ENCODE measurements around the gene TNN.

TNN gene

GRCh38 chr1:175174309-175175102 is 106.9 kb downstream of the TNN start:
- DNase-seq (ENCODE audit: low spot score) = no peak

- no peak for DNase-seq (ENCODE audit: low spot score)
Observed at GRCh38 chr1:175176246-175176645, 108.6 kb downstream of the TNN start.

GRCh38 chr1:175178056-175178455 is 110.4 kb downstream of the TNN start:
- no peak for DNase-seq (ENCODE audit: low spot score)

GRCh38 chr1:175178456-175178855 is 110.8 kb downstream of the TNN start:
- DNase-seq (ENCODE audit: low spot score) = no peak

GRCh38 chr1:175179837-175180590 is 112.4 kb downstream of the TNN start:
- DNase-seq (ENCODE audit: low spot score) = no peak

- DNase-seq (ENCODE audit: low spot score) = no peak
Observed at GRCh38 chr1:175182201-175182746, 114.6 kb downstream of the TNN start.

GRCh38 chr1:175183586-175183985 is 116.0 kb downstream of the TNN start:
- DNase-seq (ENCODE audit: low spot score) = no peak

- DNase-seq (ENCODE audit: low spot score) = no peak
Observed at GRCh38 chr1:175185903-175186302, 118.3 kb downstream of the TNN start.

- no peak for DNase-seq (ENCODE audit: low spot score)
Observed at GRCh38 chr1:175186433-175187160, 119.0 kb downstream of the TNN start.

GRCh38 chr1:175188936-175189335 is 121.3 kb downstream of the TNN start:
- DNase-seq (ENCODE audit: low spot score) = peak; percentile 53

GRCh38 chr1:175191659-175192058 is 124.0 kb downstream of the TNN start:
- DNase-seq (ENCODE audit: low spot score) = peak; percentile 19

- DNase-seq (ENCODE audit: low spot score) = peak; percentile 23
Observed at GRCh38 chr1:175192111-175192629, 124.5 kb downstream of the TNN start.

- DNase-seq (ENCODE audit: low spot score) = peak; percentile 15
Observed at GRCh38 chr1:175192630-175193526, 125.2 kb downstream of the TNN start, which contains the start of gene KIAA0040. TSS of gene KIAA0040 (minus strand) at chr1:175192776. CDS start at chr1:175161013, 31,763 bp downstream.

- DNase-seq (ENCODE audit: low spot score) = no peak
Observed at GRCh38 chr1:175193527-175193910, 125.9 kb downstream of the TNN start.

GRCh38 chr1:175195281-175195680 is 127.6 kb downstream of the TNN start:
- DNase-seq (ENCODE audit: low spot score) = no peak

GRCh38 chr1:175195798-175196197 is 128.2 kb downstream of the TNN start:
- no peak for DNase-seq (ENCODE audit: low spot score)

- DNase-seq (ENCODE audit: low spot score) = no peak
Observed at GRCh38 chr1:175197531-175197930, 129.9 kb downstream of the TNN start.
